Activated T-cell treated with anti-CD3 and anti-CD28 coated beads, Interleukin-2, amount 50 U/mL, for 48 hours (primary cell): ENCODE measurements around the gene ATP10D.
A peak's percentile ranks its signal among the peaks of the same experiment; 100 is the strongest.
"Not testable (repeated sequence)": the region's sequence is repeated elsewhere in the genome, so short reads cannot be mapped to it uniquely, and the experiment has no call there.

Experiments
- DNase-seq, 2 experiments: peaks; one replicate each; pipeline ENCODE4 v3.0.0-alpha.2; 2020

The ATP10D gene

DNA sequence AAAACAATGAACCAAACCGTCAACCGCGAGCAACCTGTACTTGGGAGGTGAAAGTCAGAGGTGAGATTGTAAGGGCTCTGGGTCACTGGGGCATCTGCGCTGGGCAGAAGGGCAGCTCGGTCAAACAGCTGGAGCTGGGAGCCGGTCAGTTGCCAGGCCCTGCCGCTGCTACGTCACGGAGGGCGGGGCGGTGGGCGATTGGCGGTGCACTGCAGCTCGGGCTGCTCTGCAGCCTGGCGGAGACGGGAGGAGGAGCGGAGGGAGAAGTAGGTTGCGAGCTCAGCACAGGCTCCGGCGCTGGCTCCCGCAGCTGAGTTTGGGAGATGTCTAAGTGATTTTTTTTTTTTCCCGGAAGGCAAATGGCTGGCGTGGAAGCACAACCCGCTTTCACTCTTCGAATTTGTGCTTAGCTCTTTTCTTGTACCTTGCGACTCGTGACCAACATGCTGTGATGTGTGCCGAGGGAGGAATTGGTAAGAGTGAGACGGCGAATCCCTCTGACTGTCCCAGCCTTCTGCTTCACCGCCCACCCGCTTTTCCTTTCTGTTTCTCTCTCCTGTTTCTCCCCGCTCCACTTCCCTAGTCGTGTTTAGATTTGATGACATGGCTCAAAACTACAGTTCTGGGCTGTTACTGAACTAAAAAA lies at the start of gene ATP10D:
Gene ATP10D (plus strand): TSS at position 229 of the 646 bp plus-strand sequence. CDS start 27,266 bp downstream, outside the sequence.
- DNase-seq = peak; percentile 81 to 86

DNA sequence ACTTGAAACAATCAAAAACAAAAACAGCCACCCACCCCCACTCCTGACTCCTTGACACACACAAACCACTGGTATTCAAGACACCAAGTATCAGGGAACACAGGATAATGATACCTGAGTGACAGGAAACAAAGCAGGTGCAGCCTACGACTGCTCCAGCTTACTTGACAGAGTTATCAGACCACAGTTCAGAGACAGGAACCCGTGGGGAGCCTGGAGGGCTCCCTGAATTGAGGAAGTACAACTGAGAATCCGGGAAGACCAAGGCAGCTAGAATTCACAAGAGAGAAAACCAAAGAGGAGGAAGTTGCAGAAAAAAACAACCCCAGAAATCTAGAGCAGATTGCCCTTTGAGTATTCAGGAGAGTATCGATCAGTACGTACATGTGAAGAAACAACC lies 42.1 kb upstream of the ATP10D start:
- no peak for DNase-seq

DNA sequence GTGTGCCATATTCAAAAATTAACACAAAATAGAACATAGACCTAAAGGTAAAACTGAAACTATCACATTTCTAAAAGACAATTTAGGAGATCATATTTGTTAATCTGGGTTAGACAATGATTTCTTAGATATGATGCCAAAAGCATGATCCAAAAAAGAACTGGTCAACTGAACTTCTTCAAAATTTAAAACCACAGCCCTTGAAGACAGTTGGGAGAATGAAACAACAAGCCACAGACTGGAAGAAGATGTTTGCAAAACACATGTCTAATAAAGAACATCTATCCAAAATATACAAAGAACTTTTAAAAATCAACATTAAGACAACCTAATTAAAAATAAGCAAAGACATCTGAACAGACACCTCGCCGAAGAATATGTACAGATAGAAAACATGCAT lies 41.0 kb upstream of the ATP10D start:
- DNase-seq = no peak

DNA sequence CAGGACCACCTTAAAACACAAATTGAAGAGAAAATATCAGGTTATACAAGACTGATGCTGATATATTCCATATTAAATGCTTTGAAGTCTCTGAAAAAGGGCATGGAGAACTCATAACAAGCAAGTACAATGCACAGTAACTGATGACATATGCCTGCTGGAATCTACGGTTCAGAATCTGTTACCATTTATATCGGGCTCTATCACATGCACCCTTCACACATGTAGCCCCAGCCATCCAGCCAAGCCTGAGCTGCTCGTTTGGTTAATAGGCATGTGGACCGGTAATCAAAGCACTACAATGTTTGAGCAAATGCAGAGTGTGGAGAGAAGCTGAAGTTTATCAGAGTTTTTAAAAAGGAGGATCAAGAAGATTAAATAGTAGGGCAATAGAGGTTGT lies 33.4 kb upstream of the ATP10D start:
- no peak for DNase-seq

DNA sequence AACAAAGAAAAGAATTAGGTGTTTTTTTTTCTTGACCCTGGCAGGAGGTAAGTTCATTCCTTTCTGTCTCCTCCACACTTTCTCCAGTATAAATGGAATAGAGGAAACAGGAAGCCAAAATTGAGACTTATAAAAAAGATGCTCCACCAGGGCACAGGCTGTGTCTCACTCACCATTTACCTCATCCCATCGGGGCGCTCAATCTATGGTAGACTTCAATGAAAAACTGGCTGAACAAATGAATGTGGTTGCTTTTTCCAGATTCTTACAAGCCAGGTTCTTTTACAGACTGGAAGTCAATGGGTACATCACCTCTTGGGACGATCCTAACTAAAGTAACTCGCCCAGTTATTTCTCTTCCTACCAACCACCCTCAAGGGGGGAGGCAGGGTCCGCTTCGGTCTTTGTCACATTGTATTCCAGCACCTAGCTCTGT lies 22.3 kb upstream of the ATP10D start:
- no peak for DNase-seq

DNA sequence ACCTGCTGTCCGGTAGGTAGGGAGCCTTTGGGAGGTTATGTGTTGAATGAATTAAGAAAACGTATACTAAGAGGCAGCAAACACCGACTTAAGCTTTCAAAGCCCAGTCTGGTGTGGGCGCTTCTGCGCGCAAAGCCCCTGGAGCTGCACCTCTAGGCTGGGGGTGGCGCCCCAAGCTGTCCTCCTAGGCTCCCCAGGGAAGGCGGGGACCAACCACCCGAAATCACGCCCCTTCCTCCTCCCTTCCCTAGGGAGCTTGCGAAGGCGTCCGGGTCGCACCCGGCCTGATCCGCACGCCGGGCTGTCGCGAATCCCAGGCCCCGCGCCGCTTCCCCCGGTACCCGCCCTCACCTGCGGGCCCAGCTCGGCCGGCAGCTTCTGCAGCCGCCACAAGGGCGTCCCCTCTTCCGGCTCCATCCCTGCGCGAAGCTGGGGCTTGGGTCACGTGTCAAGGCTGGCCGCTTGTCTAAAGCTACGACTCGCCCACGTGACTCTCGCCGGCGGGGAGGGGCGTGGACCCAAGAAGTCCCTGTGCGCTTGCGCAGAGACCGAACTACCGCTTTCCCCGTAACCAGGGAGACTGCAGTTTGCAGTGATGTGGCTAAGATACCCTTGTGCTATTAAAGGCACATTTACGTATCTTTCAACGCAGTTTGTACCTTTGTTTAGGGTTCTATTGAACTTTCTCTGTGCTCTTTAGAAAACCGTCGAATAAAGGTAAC lies 21.7 kb upstream of the ATP10D start, which contains the start of gene COMMD8:
Gene COMMD8 (minus strand): TSS at position 468 of the 722 bp plus-strand sequence. CDS start 51 bp downstream, at position 417.
- peak; percentile 96 to 97 for DNase-seq

DNA sequence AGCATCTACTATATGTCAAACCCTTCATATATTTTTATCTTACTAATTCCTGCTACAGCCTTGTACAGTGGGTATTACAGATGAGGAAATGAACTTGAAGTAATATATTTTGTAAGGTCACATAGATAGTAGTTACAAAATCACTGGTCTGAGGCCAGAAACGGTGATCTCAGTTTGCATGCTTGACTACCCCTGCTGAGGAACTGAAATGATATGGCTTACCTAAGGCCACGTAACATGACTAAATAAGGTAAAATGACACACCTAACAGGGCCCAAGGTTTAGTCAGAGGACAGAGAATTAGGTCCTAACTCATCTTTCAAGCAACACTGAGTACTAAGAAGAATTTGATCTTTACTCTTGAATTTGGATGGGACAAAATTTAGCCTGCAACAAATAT lies 20.1 kb upstream of the ATP10D start:
- DNase-seq = no peak

DNA sequence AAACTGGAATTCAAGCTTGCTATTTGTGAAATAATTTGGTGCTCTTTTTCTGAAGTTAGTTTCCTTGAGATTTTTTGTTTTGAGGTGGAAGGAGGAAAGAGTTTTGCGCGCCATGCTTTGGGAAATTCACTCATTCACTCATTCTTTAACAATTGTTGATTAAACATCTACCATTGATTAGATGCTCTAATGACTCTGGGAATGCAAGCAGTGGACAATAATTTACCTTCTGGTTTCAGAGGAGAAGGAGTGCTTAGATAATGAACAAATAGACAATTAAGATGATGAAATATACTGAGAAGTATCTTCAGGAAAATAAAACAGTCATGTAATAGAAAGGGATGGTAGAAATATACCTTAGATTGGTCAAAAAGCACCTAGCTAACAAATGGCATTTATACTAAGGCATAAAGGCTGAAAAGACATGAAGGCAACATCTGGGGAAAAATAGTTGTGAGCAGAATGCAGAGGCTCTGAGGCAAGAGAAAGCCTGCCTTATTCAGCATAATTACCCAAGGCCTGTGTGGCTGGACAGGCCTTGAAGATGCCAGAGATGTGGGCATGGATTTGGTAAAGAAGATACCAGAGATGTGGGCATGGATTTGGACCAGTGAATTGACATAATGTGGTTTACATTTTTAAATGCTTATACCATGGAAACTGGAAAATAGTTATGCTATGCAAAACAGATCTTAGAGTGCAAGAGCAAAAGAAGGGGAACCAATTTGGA lies 18.9 kb upstream of the ATP10D start:
- no peak for DNase-seq

DNA sequence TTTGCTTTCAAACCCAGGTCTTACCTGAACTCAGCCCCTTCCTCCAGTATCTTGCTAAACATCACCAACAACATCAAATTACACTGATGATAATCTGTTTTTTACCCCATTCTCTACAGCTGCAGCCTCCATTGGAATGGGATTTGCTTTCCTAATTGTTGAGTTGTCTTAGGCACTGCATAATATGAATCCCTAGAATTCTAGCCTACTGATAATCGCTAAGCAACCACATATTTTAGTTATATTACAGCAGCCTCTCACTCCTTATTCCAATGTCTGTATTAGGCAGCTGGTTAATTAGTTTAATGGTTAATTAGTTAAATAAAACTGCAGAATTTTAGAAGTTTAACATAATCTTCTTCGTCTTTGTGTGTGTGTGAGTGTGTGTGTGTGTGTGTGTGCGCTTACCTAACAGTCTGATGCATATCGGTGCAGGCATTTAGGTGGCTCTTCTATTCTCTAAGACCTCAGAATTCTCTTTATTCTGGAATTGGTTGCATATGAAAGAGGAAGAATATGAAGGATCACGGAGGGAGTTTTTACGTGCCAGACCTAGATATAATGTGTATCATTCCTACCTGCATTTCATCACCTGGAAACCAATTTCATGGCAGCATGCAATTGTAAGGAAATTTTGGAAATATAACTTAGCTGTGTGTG lies 16.2 kb upstream of the ATP10D start:
- DNase-seq = no peak

DNA sequence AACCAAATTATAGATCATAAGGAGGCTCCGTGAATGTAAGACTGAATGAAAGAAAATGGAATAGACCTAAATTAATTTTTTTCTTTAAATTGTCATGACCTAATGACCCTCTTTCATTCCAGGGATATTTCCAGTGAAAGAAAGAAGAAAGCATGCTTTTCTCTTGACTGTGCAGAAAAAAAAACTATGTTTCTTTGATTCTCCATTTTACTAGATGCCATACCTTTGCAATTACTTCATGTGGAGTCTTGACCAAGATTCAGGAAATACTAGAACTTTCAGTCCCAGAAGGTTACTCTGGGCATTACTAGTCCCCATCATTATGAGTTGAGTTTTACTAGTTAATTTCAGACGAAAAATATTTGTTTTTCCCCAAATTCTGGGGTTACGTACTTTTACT lies 15.1 kb upstream of the ATP10D start:
- no peak for DNase-seq

DNA sequence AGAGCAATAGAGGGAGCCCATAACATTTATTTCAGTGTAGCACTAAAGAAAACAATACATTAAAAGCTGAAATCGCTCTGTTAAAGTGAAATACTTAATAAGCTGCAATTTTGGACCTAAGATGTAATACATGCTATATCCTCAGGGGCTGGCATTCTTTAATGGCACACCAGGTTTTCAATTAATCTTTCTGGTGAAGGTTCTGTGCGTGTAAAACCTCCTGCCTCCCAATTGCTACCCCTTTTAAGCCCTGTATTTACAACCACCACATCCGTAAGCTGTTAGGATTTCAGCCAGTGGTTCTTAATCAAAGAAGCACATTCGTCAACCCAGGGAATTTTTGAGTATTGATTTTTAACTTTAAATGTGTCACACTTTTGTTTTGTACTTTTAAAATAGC lies 14.0 kb upstream of the ATP10D start:
- no peak for DNase-seq

DNA sequence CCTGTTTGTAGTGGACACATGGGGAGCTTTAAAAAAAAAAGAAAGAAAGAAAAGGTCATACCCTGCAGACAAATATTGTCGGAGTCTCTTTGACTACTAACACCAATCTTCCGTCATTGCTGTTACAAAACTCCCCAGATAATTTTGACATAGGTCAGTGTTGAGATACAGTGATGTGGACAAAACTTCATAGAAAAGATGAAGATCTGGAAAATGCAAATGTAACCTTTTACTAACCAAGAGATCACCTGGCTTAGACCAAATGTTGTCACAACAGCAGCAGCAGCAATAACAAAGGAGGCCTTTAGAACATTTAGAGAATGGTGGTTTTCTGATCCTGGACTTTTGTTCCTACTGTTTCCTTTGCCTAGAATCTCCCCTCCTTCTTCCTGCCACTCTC lies 13.5 kb upstream of the ATP10D start:
- no peak for DNase-seq

DNA sequence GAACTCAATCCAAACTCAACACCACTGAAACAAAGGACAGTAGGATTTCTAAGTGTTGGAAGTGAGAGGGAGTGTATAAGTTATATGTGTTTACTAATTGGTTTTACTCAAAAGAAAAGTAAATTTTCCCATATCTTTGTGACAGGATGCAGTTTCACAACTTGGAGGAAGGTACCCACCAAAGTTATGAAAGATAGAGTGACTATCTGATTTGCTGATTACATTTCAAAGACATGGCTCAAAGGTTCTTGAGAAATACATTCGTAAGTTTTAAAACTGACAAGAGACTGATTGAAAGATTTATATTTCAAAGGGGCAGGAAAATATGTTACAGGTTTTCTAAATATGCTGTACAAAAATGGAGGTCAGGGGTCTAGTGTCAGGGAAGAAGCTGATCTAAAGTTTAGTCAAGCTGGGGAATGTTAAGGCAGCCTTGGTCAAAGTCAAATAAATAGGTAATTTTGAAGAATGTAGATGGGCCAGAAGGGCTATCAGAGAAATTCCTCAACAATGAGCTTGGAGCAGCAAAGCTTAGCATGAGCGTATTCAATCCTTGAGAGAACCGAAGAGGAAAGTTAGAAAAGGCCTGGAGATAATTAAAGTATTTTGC lies 11.8 kb upstream of the ATP10D start:
- no peak for DNase-seq

DNA sequence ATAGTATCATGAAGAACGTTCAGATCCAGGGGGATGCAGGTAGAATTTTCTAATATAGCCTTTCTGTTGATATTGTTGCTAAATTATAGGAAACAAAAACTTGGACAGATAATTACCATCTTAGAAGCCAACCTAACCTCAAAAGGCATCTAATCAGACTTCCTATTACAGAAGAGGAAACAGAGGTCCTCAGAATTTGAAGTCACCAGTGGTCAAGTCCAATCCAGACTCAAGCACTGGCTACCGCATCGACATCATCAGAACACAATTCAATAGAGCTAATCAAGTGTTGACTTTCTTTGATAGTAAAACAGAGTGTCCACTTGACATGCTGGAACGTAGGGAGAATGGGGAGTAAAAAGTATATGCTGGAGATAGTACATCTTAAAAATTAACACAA lies 10.3 kb upstream of the ATP10D start:
- no peak for DNase-seq

DNA sequence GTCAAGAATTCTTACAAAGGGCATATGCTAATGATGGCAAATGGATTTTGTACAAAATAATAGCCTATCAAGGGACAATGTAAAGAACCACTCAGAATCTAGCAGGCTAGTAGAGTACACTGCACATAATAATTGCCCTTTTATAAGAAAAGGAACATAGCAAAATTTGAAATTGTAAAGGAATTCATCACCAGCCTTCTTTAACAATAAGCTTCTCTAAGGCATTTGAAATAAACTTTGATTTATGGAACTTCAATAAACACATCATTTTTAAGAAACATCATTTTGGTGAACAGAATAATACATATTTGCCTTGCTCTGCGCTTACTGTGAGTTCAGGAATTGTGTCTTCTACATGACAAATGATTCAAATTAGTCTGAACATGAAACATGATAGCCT lies 9.7 kb upstream of the ATP10D start:
- DNase-seq = no peak

DNA sequence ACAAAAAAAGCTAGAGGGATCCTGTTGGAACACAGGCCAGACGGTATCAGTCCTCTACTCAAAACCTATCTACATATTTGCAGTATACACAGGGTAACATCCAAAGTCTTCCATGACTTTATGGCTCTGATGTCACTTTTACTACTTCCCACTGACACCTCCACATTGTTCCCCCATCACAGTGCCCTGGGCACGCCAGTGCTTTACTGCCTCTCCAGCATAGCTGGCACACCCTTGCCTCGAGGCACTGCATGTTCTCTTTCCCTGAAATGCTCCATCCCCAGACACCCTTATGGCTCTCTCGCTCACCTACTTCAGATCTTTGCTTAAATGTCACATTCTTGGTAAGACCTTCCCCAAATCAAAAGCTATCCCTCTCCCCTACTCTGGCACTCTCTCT lies 6.3 kb upstream of the ATP10D start:
- no peak for DNase-seq

DNA sequence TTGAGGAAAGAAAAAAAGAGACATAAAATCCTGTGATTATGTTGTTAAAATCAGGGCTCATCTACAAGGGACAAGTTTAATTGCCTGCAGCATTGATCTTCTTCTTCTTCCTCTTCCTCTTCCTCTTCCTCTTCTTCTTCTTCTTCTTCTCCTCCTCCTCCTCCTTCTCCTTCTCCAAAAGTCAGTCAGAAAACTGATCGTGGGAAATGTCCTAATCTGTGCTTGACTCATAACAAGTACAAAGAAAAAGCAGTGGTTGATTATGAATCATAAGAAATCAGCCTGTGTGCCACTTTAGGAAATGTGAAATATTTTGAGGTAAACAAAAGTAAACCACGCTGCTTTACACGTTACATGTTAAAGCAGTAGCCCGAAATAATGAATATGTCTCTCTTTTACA lies 2.7 kb upstream of the ATP10D start:
- DNase-seq = no peak

DNA sequence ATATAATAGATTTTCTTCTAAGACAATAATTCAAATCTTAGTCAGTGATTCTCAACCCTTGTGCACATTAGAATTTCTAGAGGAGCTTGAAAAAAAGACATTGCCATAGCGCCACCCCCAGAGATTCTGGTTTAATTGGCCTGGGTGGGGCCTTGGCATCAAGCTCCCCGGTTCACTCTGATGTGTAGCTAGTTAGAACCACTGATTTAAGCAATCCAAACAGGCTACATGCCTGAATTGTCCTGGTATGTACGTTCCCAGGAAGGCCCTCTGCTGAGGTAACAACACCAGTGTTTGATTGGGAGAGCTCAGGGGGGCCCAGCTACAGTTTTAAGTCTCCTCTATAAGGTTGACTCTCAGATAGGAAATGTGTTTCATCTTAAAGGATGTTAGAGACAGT lies 1.3 kb upstream of the ATP10D start:
- no peak for DNase-seq

DNA sequence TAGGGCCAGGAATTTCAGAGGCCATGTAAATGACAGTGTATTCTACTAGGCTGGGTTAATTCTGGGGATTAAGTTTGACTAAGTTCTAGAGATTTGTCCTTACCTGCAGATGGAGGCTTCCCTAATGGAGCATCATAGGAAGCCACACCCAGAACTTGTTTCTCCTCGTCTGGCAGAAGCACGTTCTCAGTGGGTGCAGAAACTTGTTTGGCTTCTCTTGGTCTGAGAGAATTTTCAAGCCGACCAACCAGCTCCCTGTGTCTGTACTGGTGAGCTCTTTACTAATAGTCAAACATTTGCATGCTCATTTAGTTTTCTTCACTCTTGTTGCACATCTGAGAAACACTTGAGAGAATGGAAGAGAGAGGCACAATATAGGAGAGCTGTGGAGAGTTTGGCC lies 907 bp upstream of the ATP10D start:
- no peak for DNase-seq

DNA sequence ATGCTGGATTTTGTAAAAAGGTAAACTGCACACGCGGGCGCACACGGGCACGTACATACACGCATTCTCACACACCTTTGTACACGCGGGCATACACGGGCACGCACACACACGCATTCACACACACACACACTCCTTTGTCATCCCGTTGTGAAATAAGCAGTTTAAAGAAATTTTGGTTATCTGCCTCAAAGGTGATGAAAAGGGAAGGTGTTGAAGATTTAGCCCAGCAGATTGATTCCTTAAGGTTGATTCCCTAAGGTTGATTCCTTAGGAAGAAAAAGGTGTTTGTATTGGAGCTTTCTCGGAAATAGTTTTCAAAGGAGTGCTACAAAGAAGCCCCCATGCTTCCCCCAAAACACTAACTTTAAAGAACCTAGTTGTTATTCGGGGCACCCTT lies 693 bp downstream of the ATP10D start:
- no peak for DNase-seq

DNA sequence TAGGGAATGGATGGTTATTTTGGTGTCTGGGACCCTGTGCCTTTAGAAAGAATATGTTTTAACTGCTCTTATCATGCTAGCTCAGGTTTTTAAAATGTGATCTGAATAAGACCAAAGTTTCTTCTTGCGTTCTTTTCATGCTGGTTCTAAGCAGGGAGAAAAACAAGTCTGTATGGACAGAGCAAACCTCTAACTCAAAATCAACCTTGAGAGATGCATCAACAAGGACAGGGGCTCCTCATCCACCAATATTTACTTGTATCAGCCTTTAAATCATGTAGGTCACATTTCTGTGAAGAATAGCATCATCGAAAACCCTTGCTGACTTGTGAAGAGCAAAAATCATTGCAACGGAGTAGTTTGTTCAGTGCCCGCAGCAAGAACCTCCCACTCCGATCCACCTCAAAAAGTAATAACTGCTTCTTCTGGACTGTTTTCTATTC lies 1.2 kb downstream of the ATP10D start:
- DNase-seq = no peak

DNA sequence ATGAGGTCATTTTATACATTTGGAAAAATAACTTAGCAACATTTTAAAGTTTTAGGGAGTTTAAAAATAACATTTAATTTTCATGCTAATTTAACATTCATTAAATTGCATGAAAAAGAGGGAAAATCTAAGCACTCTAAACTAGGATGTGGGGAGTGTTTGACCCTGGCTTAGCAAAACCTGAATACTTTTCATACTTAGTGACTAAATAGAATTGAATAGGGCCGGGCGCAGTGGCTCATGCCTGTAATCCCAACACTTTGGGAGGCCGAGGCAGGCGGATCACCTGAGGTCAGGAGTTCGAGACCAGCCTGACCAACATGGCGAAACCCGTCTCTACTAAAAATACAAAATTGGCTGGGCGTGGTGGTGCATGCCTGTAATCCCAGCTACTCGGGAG lies 1.7 kb downstream of the ATP10D start:
- not testable (repeated sequence) for DNase-seq

DNA sequence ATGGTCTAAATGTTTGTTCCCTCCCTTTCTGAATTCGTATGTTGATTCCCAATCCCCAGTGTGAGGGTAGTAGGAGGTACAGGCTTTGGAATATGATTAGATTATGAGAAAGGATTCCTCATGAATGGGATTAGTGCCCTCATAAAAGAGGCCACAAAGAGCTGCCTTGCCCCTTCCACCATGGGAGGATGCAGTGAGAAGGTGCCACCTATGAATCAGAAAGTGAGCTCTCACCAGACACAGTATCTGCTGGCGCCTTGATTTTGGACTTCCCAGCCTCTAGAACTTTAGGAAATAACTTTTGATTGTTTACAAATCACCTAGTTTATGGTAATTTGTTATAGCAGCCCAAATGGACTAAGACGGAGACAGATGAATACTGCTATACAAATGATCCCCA lies 3.6 kb downstream of the ATP10D start:
- DNase-seq = no peak
